Hepatocyte (in vitro differentiated cells): ENCODE measurements around the gene FAM169A. TPM values are rescaled to one million over a fixed set of nuclear protein-coding genes. Genes with fewer than 3 reads are reported as not detected.
"Not testable (repeated sequence)": the region's sequence is repeated elsewhere in the genome, so short reads cannot be mapped to it uniquely, and the experiment has no call there.

Experiments used
- DNase-seq: peaks from one replicate; pipeline ENCODE4 v3.0.0-alpha.2; 2016; ENCODE audit warnings: low spot score
- H2AFZ ChIP-seq: fragments of 200-600 bp; sonication (generic); 2 replicates; pipeline ENCODE4 v1.6.0; 2016; ENCODE audit warnings: antibody characterized with exemption, mild to moderate bottlenecking
- H3K27ac ChIP-seq: fragments of 200-600 bp; sonication (generic); 2 replicates; pipeline ENCODE4 v1.5.1; 2016; ENCODE audit warnings: mild to moderate bottlenecking
- H3K27me3 ChIP-seq: fragments of 200-600 bp; sonication (generic); 2 replicates; pipeline ENCODE4 v1.6.1; 2016
- H3K36me3 ChIP-seq: fragments of 200-600 bp; sonication (generic); replicated peaks from 2 replicates; pipeline ENCODE4 v1.5.1; 2016; ENCODE audit warnings: low read depth; ENCODE audit not compliant: insufficient read depth
- H3K4me1 ChIP-seq: fragments of 200-600 bp; sonication (generic); 2 replicates; pipeline ENCODE4 v1.5.1; 2016; ENCODE audit warnings: mild to moderate bottlenecking, moderate library complexity; ENCODE audit not compliant: insufficient read depth
- H3K4me2 ChIP-seq: fragments of 200-600 bp; sonication (generic); 2 replicates; pipeline ENCODE4 v1.6.0; 2016
- H3K4me3 ChIP-seq: fragments of 200-600 bp; sonication (generic); 2 replicates; pipeline ENCODE4 v1.5.1; 2016; ENCODE audit warnings: mild to moderate bottlenecking
- H3K79me2 ChIP-seq: fragments of 200-600 bp; sonication (generic); 2 replicates; pipeline ENCODE4 v1.6.0; 2017; ENCODE audit warnings: mild to moderate bottlenecking
- H3K9me2 ChIP-seq: fragments of 200-600 bp; sonication (generic); replicated peaks from 2 replicates; pipeline ENCODE4 v1.6.0; 2017; ENCODE audit warnings: mild to moderate bottlenecking; ENCODE audit not compliant: insufficient read depth
- H3K9me3 ChIP-seq: fragments of 200-600 bp; sonication (generic); 2 replicates; pipeline ENCODE4 v1.5.1; 2016; ENCODE audit warnings: low read depth, mild to moderate bottlenecking
- H4K20me1 ChIP-seq: fragments of 200-600 bp; sonication (generic); 2 replicates; pipeline ENCODE4 v1.6.0; 2016; ENCODE audit warnings: mild to moderate bottlenecking; ENCODE audit not compliant: insufficient read depth, poor library complexity, severe bottlenecking
- EZH2 ChIP-seq: fragments of 200-600 bp; sonication (generic); IDR thresholded peaks from 2 replicates; pipeline ENCODE4 v1.6.1; 2016; ENCODE audit warnings: antibody characterized with exemption, mild to moderate bottlenecking, borderline replicate concordance
- EZH2phosphoT487 ChIP-seq: fragments of 200-600 bp; sonication (generic); IDR thresholded peaks from one replicate; pipeline ENCODE4 v1.6.1; 2018; ENCODE audit warnings: antibody characterized with exemption, mild to moderate bottlenecking, low read depth, moderate library complexity; ENCODE audit not compliant: unreplicated experiment, severe bottlenecking
- WGBS: methylation state at CpG from one replicate; pipeline ENCODE4 v1.1.6; 2016; ENCODE audit warnings: low lambda C conversion rate; ENCODE audit errors: missing lambda C conversion rate; 5-methylcytosine and 5-hydroxymethylcytosine counted together
- polyA plus RNA-seq: library from polyadenylated mRNA; unstranded; fragments of >200 nt; fragmentation: Nextera tagmentation; extraction: Ambion mirVana; gene quantifications from 2 replicates; pipeline ENCODE4 v1.2.1, GENCODE V29; 2016
- total RNA-seq: library from RNA; depleted of rRNA; stranded (reverse); fragments of >200 nt; gene quantifications from 2 replicates; pipeline ENCODE4 v1.2.3, GENCODE V29; 2014
- TF ChIP-seq, protein P1 (sequence below): fragments of 200-600 bp; sonication (generic); IDR thresholded peaks from 2 replicates; pipeline ENCODE4 v1.5.1; 2016; ENCODE audit warnings: antibody characterized with exemption, mild to moderate bottlenecking; ENCODE audit not compliant: poor library complexity

The FAM169A gene
- total RNA-seq (13.7 and 16.2 TPM in 2 replicates), polyA plus RNA-seq (3.1 and 3.3 TPM in 2 replicates)

- H3K79me2 ChIP-seq, result peaks cover 35% of the 10 kb centered on the region
- TF ChIP-seq, protein P1, sequence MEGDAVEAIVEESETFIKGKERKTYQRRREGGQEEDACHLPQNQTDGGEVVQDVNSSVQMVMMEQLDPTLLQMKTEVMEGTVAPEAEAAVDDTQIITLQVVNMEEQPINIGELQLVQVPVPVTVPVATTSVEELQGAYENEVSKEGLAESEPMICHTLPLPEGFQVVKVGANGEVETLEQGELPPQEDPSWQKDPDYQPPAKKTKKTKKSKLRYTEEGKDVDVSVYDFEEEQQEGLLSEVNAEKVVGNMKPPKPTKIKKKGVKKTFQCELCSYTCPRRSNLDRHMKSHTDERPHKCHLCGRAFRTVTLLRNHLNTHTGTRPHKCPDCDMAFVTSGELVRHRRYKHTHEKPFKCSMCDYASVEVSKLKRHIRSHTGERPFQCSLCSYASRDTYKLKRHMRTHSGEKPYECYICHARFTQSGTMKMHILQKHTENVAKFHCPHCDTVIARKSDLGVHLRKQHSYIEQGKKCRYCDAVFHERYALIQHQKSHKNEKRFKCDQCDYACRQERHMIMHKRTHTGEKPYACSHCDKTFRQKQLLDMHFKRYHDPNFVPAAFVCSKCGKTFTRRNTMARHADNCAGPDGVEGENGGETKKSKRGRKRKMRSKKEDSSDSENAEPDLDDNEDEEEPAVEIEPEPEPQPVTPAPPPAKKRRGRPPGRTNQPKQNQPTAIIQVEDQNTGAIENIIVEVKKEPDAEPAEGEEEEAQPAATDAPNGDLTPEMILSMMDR, result no peak
- no peak for TF ChIP-seq EZH2
- no peak for TF ChIP-seq EZH2phosphoT487
- peak within 1 kb of the TSS; percentile 86 for H3K4me3 ChIP-seq
- peak within 1 kb of the TSS; percentile 89 for H3K27ac ChIP-seq
- peak; percentile 77 for DNase-seq
- H3K36me3 ChIP-seq, result no peaks in the 10 kb centered on the region
- H4K20me1 ChIP-seq, result no peaks in the 10 kb centered on the region
- H2AFZ ChIP-seq, result peak within 1 kb of the TSS; percentile 80
- H3K9me2 ChIP-seq, result no peaks in the 10 kb centered on the region
- no peaks in the 10 kb centered on the region for H3K27me3 ChIP-seq
- WGBS, result under 1% methylated on average over 48 of the region's 119 CpGs
- H3K9me3 ChIP-seq, result no peaks in the 10 kb centered on the region
- H3K4me1 ChIP-seq, result peaks cover 7% of the 10 kb centered on the region
- H3K4me2 ChIP-seq, result peak within 1 kb of the TSS; percentile 89
Observed at GRCh38 chr5:74865804-74866595, at the start of gene FAM169A. TSS of gene FAM169A (minus strand) at chr5:74866387. CDS start at chr5:74841676, 24,711 bp downstream.

DNA sequence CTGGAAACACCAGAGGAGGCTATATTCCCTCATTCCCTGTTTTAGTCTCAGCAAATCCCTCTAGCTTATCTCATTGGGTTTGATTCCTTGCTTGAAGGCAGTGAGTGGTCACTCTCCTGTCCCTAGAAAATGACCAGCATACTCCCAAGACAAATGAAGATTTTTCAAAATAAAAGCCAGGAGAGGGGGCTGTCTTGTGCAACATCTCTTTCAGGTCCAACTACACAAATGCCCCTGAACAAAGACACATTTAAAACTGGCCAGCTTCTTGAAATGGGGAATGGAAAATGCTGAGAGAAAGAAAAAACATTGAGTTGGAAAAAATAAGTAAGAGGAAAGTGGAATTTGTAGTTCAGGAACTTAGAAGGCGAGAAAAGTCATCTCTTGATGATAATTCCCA lies 49.3 kb upstream of the FAM169A start:
- WGBS, result 100% methylated on average over 1 of the region's 1 CpG
- Histone ChIP-seq H3K4me3 (no peak overlapping the region), H3K27me3 (no peaks in the 10 kb centered on the region), H4K20me1 (no peaks in the 10 kb centered on the region), H3K79me2 (no peaks in the 10 kb centered on the region), H3K4me2 (no peak overlapping the region), H3K9me3 (no peaks in the 10 kb centered on the region), H3K36me3 (no peaks in the 10 kb centered on the region), H3K27ac (no peak overlapping the region), H2AFZ (no peak overlapping the region), H3K9me2 (no peaks in the 10 kb centered on the region), H3K4me1 (no peaks in the 10 kb centered on the region)
- DNase-seq, result no peak
- TF ChIP-seq EZH2phosphoT487, result no peak
- no peak for TF ChIP-seq EZH2
- TF ChIP-seq, protein P1, result no peak

GRCh38 chr5:74911421-74911820 lies 45.2 kb upstream of the FAM169A start:
- H3K9me2 ChIP-seq, H3K27ac ChIP-seq: not testable (repeated sequence)
- WGBS, result 94% methylated on average over 2 of the region's 2 CpGs

GRCh38 chr5:74909888-74910287 lies 43.7 kb upstream of the FAM169A start:
- H3K79me2 ChIP-seq, DNase-seq, H3K4me3 ChIP-seq, H3K36me3 ChIP-seq, H3K27me3 ChIP-seq, H3K27ac ChIP-seq, H3K4me1 ChIP-seq, H3K9me3 ChIP-seq, H3K9me2 ChIP-seq, H3K4me2 ChIP-seq, H2AFZ ChIP-seq, H4K20me1 ChIP-seq: not testable (repeated sequence)

More at GRCh38 chr5:74911421-74911820, 45.2 kb upstream of the FAM169A start:
- H3K4me3 ChIP-seq, H3K79me2 ChIP-seq, H3K4me2 ChIP-seq, H3K27me3 ChIP-seq, H3K36me3 ChIP-seq, H3K4me1 ChIP-seq, H3K9me3 ChIP-seq, H2AFZ ChIP-seq, DNase-seq, H4K20me1 ChIP-seq: not testable (repeated sequence)

DNA sequence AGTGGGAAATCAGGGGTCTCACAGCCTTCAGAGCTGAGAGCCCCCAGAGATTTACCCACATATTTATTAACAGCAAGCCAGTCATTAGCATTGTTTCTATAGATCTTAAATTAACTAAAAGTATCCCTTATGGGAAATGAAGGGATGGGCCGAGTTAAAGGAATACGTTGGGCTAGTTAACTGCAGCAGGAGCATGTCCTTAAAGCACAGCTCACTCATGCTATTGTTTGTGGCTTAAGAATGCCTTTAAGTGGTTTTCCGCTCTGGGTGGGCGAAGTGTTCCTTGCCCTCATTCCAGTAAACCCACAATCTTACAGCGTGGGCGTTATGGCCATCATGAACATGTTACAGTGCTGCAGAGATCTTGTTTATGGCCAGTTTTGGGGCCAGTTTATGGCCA lies 42.0 kb upstream of the FAM169A start:
- not testable (repeated sequence) for H3K4me2 ChIP-seq, H3K27me3 ChIP-seq, H3K9me2 ChIP-seq, DNase-seq, H3K4me3 ChIP-seq, H3K36me3 ChIP-seq, H4K20me1 ChIP-seq, H3K79me2 ChIP-seq, H3K4me1 ChIP-seq, H3K9me3 ChIP-seq, H2AFZ ChIP-seq, H3K27ac ChIP-seq
- 92% methylated on average over 6 of the region's 6 CpGs for WGBS

DNA sequence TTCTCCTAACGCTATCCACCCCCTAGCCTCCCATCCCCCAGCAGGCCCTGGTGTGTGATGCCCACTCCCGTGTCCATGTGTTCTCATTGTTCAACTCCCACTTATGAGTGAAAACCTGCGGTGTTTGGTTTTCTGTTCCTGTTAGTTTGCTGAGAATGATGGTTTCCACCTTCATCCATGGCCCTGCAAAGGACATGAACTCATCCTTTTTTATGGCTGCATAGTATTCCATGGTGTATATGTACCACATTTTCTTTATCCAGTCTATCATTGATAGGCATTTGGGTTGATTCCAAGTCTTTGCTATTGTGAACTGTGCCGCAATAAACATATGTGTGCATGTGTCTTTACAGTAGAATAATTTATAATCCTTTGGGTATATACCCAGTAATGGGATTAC lies 38.5 kb upstream of the FAM169A start:
- H3K27ac ChIP-seq, H3K4me3 ChIP-seq, H4K20me1 ChIP-seq, H3K4me2 ChIP-seq, H3K9me3 ChIP-seq, H3K9me2 ChIP-seq, DNase-seq, H3K36me3 ChIP-seq, H3K27me3 ChIP-seq, H2AFZ ChIP-seq, H3K4me1 ChIP-seq, H3K79me2 ChIP-seq: not testable (repeated sequence)
- WGBS, result 90% methylated on average over 4 of the region's 4 CpGs
